ENCODE data around the gene SART1.

DNA sequence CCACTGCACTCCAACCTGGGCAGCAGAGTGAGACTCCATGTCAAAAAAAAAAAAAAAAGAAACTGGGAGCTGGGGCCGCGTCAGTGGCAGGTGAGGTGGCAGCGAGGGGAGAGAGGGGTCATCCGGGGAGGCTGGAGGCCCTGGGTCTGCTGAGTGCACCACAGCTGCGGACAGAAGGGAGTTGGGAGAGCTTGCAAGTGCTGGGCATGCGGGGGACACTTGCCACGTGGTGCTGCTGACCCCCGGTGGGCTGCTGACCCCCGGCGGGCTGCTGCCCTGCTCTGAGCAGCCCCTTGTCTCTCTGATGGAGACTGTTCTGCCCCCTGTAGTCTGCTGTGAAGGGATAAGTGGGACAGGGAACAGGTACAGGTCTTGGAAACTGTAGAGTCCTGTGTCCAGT lies 39.7 kb upstream of the SART1 start:
- TF ChIP-seq CTCF (IDR thresholded peaks at IDR 0.05) (no peak), POLR2A (IDR thresholded peaks at IDR 0.05) (no peak)

Data from suprapubic skin (tissue), 3 donors.